H1 (cell line): ENCODE results near the gene MAPRE3. TPM values are rescaled to one million over a fixed set of nuclear protein-coding genes. Genes with fewer than 3 reads are reported as not detected.

Source experiments
- BACH1 ChIP-seq: IDR thresholded peaks from 2 replicates; pipeline ENCODE4 v1.6.1; 2012; ENCODE audit warnings: low read length, improper control_type of control experiment
- CBX5 ChIP-seq: fragments of 300-800, 300-1000 bp; sonication (generic); IDR thresholded peaks from 2 replicates; pipeline ENCODE4 v1.7.1; 2016; ENCODE audit warnings: antibody characterized with exemption, low read length, low read depth
- CTBP2 ChIP-seq: IDR thresholded peaks from 2 replicates; pipeline ENCODE4 v1.7.0; 2011; ENCODE audit warnings: borderline replicate concordance, mild to moderate bottlenecking, moderate library complexity, mixed read lengths, low read length; ENCODE audit not compliant: insufficient read depth, insufficient read length
- POLR2A ChIP-seq, 2 experiments: IDR thresholded peaks; 1 replicate in 1 of 2; 2 replicates in 1 of 2; pipeline ENCODE4 v1.6.1; 2011; ENCODE audit warnings: low read depth in 2 of 2, low read length in 2 of 2, mild to moderate bottlenecking in 2 of 2; ENCODE audit errors: control extremely low read depth in 1 of 2
- POU5F1 ChIP-seq: IDR thresholded peaks from 2 replicates; pipeline ENCODE4 v1.6.1; 2011; ENCODE audit warnings: low read depth, mild to moderate bottlenecking, low read length, moderate library complexity
- polyA plus RNA-seq, 7 experiments: library from polyadenylated mRNA; depleted of rRNA in 3 of 7; stranded (reverse) in 5 of 7; unstranded in 2 of 7; fragments of >200 nt in 5 of 7; fragments of 200-250 nt in 2 of 7; gene quantifications; 1 replicate in 5 of 7; 2 replicates in 1 of 7; 4 replicates in 1 of 7; pipeline versions ENCODE4 v1.2.1 to v1.2.3, GENCODE V29; 2011 to 2013; ENCODE audit warnings: missing spikeins in 2 of 7, mixed read lengths in 2 of 7
- total RNA-seq: library from RNA; stranded (reverse); fragmentation: NEBNext Ultra II Directional; extraction: Animal tissue kit (Norgen Biotek cat#: 25700); gene quantifications from 2 replicates; pipeline ENCODE4 v1.2.1, GENCODE V29; 2021

MAPRE3 gene
- total and polyA plus RNA-seq, 2 of the 8 experiments (the other 6 are each of a cell fraction or from before 2014, with no cell fraction given), result 4.9 to 6.6 TPM

DNA sequence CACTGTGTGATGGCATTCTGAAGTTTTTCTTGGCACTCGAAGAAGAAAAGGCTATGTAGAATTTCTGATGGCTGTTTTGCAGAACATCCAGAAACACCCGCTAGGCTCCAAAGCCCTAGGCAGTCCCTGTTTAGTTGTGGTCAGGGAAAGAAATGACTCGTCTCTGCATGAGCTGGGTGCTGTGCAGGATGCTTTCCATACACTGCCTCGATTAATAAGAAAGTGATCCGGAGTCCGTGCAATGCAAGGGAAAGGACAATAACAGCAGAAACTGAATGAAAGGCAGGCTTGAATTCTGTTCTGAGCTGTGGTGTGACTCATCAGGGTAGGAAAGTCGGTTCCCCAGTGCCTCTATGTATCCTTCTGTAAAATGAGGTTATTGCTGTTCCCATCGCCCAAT is 18.7 kb downstream of the MAPRE3 start (continued):
- TF ChIP-seq CTBP2 (no peak), CBX5 (no peak), POLR2A (IDR thresholded peaks at IDR 0.05; ENCODE audit: control extremely low read depth in 1 of 2, low read depth in 2 of 2, low read length in 2 of 2) (no peak), BACH1 (no peak), POU5F1 (no peak)
